Stimulated activated CD4-positive, alpha-beta T cell treated with anti-CD3 and anti-CD28 coated beads, TNF-alpha, amount 100 ng/mL, for 1 hour (primary cell): ENCODE measurements around the gene SRPRB.

Source experiments
- DNase-seq, 3 donors: peaks; one replicate each; pipeline ENCODE4 v3.0.0-alpha.2; 2020; ENCODE audit warnings: low read depth in 3 of 3, low spot score in 1 of 3

SRPRB gene

DNA sequence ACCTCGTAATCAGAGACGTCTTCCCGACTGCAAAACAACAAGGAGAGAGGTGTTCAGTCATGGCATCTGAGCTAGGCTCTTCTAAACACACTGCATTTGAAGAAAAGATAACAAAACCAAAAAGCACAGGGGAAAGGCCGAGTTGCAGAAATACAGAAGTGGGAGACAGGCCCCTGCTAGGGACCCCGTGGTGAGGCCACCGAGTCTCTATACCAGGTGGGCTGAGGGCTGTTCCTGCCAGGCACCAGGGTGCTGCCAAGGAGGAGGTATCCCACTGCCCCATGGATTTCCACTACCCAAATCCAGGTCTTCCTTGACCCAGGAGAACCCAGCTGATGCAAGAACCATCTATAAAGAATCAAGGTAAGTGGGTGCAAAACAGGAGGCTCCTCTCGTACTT, 59.0 kb downstream of the SRPRB start:
- DNase-seq = no peak

DNA sequence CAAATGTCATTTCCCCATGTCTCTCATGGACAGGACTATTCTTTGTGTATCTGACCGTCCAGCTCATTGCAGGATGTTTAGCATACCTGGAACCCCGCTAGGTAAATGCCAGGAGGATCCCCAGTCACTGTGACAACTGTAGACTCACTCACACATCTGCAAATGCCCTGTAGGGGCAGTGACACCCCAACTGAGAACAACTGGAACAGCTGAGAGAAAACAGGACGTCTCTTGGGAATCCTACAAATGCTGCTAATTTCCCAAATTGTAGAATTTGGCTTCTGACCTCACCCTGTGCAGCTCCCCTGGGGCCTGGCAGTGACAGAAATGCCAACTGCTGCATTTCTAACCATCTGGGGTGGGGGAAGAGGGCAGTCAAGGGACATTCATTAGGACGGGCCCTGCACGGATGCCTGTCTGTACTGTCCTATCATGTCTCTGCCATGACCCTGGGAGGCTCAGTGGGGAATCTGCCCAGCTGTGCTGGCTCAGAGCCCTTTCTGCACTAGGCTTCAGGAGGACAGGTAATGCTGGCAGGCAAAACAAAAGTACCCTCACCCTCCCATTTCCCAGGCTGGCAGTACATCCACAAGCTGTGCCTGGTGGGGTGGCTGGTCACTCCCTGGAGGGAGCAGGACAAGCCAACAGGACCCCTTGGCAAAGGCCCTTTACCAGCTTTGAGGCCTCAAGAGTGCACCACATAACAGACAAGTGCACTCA, 59.7 kb downstream of the SRPRB start:
- no peak for DNase-seq

DNA sequence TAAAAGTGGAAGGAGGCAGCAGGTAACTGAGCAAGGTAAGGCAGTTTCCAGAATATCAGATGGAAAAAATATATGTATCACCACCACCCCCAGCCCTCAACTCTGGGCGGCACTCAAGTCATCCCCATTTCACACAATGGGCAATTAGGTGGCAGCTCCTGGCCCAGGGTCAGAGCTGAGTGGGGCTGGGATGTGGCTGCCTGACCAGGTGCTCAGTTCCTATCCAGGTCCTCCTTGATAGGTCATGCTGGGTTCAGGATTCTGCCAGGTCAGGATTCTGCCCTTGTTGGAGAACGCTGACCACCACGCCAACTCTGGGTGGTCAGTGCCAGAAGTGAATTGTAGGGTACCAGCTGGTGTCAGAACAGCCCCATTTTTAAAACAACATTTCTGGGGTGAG, 60.5 kb downstream of the SRPRB start:
- DNase-seq = no peak

DNA sequence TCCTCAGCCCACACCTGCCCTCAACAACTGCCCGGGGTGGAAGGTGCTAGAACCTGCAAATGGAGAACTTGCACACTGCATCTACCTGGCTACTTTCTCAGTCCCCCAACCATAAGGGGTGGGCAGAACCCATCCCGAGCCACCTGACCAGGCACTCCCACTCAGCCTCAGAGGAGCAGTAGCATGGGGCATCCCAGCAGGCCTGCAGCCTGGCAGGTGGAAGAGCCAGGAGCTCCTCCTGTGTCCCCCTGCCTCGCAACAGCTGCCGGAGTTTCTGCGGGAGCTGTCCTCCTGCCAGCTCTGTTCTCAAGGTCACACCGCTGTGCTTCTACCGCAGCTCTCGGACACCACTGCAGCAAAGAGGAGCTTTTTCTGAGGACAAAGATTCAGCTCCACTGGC, 62.6 kb downstream of the SRPRB start:
- no peak for DNase-seq

DNA sequence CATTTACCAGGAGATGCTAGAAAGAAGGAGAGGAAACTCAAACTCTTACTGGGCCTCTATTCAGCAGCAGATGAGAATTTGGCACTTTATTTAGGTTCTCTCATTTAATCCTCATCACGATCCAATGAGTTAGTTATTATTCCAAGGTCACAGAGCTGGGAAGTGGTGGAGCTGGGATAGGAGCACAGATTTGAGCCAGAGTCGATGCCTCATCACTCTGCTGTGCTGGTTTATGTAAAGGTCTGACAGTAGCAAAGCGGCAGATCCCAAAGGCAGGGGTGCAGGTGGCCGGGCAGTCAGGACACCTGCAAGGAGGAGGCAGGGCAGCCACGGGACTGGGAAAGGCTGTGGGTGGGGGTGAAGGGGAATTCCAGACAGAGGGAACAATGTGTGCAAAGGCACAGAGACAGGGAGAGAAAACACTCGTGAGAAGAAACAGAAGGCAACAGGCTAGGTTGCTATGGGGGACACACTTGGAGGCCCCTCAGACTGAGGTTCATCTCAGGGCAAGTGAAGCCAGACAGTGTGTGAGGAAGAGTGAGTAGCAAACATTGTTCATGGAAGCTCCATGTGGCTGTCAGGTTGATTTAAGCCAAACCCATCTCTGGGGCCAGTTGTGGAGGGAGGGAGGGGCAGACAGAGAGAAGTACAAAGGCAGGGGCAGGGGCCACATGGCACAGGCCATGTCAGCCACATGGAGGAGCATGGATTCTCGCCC, 63.3 kb downstream of the SRPRB start:
- DNase-seq = no peak

DNA sequence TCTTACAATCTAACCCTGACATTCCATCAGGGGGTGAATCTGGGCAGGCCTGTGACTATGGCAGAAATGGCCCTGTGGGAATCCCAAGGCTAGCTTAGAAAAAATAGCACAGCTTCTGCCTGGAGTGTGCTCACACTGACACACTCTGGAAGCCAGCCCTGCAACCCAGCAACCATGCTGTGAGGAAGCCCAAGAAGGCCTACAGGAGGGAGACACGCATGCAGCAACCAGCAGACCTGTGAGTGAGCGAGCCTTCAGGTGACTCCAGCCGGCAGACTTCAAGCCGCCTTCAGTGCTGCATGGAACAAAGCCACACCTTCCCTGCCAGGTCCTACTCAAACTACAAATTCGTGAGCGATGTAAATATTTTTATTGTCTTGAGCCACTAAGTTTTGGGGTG, 64.0 kb downstream of the SRPRB start:
- DNase-seq = no peak

DNA sequence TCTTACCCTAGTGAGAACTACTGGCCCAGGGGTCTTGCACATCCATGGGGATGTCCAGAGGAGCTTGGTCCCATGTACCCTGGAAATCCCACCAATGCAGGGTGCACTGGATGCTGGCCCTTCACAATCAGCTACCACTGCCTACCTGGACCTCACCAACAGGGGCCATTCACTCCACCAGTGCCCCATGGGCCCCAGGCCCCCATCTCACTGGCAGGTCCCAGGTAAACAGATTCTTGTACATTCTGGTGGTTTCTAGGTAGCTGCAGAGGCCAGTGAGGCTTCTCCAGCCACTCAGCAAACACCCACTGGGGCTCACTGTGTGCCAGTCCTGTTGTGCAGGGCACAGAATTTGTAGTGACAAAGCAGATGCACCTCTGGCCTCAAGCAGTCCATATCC, 65.2 kb downstream of the SRPRB start:
- DNase-seq = no peak
